GM13976 (cell line): Measurements from ENCODE around the gene ADD1.

Experiments used
- DNase-seq: peaks from one replicate; pipeline ENCODE4 v3.0.0; 2012; ENCODE audit warnings: low spot score
- in situ Hi-C: fragments of 300-500 bp; cut with MboI; formaldehyde crosslinking; loops from one replicate; pipeline ENCODE4 v1.12.0; 2022; ENCODE audit warnings: low sequenced_read_pairs, mixed read lengths, inconsistent platforms; ENCODE audit not compliant: unreplicated experiment
- TF ChIP-seq, protein P1 (sequence below): IDR thresholded peaks from 2 replicates; pipeline ENCODE4 v1.5.1; 2012; ENCODE audit warnings: borderline replicate concordance, mild to moderate bottlenecking; ENCODE audit not compliant: insufficient read depth; ENCODE audit errors: extremely low read depth, missing control alignments, control extremely low read depth

The ADD1 gene

DNA sequence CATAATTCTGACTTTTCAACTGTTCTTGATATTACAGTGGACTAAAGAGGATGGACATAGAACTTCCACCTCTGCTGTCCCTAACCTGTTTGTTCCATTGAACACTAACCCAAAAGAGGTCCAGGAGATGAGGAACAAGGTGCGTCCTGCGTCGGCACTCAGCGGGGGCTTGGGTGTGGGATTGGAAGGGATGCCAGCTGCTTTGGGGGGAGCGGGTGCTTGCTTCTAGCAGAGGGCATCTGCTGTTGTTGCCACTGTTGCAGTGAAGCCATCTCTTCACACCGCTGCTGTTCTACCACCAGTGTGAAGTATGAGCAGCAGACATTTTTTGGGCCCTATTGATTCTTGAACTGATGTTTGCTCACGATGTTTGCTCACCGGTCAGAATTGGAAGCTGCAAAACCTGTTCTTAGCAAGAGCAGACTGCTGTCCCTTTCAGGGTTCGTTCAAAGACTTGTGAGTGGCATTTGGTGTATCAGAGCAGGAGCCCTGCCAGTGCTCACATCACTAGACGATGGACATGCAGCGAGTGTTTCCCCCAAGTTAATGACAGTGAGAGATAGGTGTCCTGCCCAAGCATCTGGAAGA lies 64.2 kb downstream of the ADD1 start:
- no peak for DNase-seq
- in situ Hi-C loops = no loop called here
- TF ChIP-seq, protein P1, sequence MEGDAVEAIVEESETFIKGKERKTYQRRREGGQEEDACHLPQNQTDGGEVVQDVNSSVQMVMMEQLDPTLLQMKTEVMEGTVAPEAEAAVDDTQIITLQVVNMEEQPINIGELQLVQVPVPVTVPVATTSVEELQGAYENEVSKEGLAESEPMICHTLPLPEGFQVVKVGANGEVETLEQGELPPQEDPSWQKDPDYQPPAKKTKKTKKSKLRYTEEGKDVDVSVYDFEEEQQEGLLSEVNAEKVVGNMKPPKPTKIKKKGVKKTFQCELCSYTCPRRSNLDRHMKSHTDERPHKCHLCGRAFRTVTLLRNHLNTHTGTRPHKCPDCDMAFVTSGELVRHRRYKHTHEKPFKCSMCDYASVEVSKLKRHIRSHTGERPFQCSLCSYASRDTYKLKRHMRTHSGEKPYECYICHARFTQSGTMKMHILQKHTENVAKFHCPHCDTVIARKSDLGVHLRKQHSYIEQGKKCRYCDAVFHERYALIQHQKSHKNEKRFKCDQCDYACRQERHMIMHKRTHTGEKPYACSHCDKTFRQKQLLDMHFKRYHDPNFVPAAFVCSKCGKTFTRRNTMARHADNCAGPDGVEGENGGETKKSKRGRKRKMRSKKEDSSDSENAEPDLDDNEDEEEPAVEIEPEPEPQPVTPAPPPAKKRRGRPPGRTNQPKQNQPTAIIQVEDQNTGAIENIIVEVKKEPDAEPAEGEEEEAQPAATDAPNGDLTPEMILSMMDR = no peak

DNA sequence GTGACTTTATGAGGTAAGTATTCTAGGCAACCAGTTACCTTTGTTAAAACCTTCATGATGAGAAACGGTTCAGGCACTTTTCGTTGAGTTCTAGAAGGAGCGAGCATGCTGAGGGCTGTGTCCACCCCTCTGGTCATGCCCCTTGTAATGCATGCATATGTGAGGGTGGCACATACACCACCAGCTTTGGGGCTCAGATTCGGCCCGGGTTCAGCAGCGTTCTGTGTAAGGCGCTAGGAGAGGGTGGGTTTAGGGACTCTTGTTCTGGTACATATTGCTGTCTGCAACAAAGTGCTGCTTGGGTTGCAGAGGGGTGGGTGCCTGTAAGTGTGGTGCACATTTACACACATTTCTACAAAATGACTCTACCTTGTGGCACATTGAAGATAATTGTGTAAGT lies 65.0 kb downstream of the ADD1 start:
- no peak for DNase-seq
- in situ Hi-C loops = no loop called here
- TF ChIP-seq, protein P1 = no peak

DNA sequence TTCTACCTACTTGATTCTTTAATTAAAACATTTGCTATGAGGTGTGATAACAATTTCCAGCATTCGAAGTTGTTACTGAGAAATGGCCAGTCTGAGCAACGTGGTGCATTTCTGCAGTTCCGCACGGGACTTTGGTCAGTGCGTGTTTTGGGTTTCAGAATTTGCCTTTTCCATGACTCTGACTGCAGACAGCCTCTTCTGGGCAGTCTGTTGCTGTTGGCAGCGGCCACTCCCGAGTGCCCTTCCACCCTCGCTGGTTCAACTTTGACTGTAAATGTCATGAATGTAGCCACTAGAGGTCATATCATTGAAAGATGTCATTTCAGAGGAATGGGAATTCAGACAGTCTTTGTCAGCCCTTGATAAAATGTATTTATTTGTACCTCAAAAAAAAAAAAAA lies 65.9 kb downstream of the ADD1 start:
- DNase-seq = no peak
- in situ Hi-C loops = no loop called here
- TF ChIP-seq, protein P1 = no peak

DNA sequence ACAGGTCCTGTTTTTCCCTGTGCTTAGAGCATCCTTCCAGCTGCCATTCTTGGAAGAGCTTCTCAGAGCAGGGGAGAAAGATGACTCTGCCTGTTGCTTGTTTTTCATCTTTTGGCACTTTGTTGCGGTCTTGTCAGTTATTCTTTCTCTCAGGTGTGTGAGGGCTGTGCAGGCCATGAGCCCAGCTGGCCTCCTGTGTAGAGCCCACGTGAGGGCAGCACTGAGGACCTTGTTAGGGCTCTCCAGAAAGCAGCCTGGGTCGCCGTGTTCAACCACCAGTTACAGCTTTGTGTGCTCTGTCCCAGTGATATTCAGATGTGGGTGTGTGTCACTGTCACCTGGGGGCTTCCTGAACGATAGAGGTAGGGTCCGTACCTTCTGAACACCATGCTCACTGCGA lies 66.8 kb downstream of the ADD1 start:
- in situ Hi-C loops = no loop called here
- no peak for DNase-seq
- TF ChIP-seq, protein P1 = no peak

DNA sequence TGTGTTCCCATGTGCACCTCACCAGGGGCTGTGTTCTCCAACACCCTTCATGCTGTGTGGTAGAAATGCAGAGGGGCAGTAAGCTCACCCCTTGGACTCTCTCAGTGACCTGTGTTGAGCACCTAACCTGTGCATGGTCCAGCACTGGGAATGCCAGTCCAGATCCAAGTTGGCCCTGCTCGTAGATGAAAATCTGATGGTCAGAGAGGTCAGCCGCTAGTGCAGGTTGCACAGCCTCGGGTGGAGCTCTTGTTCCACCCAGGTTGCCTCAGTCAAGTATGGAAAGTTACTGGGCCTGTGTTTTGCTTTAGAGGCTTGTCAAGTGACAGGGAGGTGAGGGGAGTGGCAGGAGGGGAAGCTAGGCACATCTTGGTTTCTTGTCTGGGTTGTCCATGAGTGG lies 68.2 kb downstream of the ADD1 start:
- DNase-seq = no peak
- TF ChIP-seq, protein P1 = no peak
- in situ Hi-C loops = no loop called here

DNA sequence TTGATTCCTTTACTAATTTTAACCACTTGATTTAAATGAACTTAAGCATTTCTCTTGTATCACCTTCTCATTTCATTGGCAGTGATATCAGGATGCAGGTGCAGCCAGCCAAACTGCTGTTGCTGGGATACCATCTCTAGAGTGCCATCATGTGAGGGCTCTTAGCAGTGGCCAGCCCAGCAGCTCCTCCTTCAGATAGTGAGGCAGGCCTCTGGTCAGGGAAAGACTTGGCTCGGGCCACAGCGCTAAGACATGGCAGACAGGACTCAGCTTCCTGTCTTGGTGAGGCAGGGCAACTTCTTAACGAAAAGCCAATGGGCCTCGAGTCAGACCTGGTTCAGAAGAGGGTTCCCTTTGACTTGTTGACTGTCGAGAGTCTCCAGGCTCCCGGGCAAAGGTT lies 69.5 kb downstream of the ADD1 start:
- DNase-seq = no peak
- TF ChIP-seq, protein P1 = no peak
- in situ Hi-C loops = no loop called here
